Activated CD4-positive, alpha-beta T cell treated with anti-CD3 and anti-CD28 coated beads for 1 hour (primary cell): ENCODE results near the gene RHOB.
"Not testable (repeated sequence)": the region's sequence is repeated elsewhere in the genome, so short reads cannot be mapped to it uniquely, and the experiment has no call there.

Experiments used
- DNase-seq: peaks from one replicate; pipeline ENCODE4 v3.0.0-alpha.2; 2020

Gene RHOB

DNA sequence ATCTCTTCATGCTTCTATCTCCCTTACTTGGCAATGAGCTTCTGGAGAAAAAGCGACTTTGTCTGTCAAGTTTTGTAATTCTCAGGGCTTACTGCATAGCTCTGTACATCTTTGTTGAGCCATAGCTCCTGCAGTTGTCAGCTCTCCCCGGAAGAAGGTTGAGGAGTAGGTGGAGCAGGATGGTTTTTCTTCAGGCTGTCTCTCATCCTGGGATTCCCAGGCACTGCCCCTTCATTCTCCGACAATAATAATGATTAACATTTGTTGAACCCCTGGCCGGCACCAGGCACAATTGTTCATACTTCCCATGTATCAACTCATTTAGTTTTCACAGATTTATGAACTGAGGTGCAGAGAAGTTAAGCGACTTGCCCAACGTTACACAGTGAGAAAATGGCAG lies 23.5 kb upstream of the RHOB start:
- no peak for DNase-seq

DNA sequence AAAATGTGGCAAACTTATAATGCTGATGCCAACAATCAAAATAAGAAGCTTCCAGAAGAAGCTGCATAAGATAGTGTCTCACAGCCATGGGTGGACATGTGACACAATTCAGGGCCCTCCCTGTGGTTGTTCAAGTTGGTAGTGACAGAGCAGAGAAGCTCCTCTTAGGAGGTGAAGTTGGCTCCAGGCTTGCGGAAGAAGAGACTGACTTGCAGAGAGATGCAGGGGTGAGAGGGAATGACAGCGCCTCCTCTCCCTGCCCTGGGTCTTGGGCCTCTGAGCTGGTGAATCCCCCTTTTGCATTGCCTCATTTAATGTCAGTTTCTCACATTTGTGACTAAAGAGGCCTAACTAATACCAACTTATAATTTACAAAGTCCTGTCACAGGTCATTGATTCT lies 23.0 kb upstream of the RHOB start:
- no peak for DNase-seq

DNA sequence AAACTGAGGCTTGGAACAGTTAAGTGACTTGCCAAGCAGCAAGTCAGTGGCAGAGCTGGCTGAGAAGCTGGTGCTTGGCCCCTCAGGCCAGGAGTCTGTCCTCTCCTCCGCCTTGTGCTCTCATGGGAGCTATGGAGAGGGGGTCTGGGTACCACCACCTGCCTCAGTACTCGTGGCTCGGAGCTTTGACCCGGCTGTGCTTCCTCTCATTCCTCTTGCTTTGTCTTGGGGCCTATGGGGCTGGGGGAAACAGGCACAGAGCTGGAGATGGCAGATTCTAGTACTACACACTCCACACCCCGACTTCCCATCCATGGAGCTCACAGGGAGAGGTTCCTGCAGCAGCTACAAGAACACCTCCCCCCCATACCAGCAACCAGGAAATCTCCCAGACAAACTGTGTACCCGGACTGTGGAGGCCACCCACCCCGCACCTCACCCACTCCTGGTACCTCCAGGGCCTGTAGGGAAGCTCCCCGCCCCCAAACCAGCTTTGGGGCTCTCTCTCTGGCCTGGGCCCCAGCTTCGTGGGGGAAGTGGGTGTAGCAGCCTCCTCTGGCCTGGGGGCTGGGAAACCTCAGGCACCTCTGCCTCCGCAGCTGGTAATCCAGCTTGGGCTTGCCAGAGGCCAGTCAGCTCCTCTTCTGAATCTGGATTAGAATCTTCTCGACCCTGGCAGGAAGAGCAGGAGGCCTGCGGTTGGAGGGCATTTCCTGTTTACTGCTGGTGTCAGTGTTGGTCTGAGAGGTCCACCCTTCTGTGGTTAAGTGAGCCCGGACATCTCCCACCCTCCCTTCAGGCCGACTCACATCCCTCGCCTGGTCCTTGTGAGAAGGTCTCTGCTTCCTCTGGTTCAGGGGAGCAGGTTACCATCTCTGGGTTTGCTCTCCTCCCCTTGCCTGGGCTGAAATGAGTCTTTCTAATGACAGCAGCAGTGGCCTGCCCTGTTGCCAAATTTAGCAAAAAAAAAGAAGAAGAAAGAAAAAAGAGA lies 22.3 kb upstream of the RHOB start:
- DNase-seq, result no peak

GRCh38 chr2:20425371-20425881 lies 21.4 kb upstream of the RHOB start:
- DNase-seq, result no peak

DNA sequence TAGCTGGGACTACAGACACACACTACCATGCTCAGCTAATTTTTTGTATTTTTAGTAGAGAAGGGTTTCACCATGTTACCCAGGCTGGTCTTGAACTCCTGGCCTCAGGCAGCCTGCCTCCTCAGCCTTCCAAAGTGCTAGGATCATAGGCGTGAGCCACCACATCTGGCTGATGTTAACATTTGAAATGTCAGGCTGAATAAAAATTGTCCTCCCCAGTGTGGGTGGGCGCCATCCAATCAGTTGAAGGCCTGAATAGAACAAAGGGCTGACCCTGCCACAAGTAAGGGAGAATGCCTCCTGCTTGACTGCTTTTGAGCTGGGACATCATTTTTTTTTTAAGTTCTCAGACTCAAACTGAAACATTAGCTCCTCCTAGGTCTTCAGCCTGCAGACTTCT lies 21.0 kb upstream of the RHOB start:
- DNase-seq, result no peak

DNA sequence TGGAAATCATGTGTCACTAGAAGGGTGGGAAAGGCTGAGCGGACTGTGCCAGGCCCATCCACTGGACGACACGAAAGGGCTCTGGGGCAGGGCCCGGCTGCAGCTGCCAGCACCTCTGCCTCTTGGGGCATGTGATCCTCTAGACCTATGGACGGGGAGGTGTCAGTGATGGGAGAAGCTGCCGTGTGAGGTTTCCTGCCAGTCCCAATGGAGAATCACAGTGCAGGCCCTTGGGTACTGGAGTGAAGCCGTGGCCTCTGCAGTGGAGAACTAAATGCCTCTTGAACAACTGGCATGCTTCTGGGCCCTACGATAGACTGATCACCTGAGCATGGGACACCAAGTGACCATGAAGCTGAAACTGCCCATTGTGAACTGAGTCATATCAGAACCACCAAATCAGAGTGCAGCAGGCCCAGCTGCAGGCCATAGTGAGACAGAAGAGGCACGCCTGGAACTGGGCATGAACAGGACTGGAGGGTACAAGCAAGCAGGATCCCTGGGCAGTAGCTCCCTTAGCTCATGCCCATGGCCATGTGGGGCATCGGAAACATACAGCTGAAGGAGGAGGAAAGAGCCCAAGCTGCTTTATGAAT lies 18.8 kb upstream of the RHOB start:
- DNase-seq, result no peak

DNA sequence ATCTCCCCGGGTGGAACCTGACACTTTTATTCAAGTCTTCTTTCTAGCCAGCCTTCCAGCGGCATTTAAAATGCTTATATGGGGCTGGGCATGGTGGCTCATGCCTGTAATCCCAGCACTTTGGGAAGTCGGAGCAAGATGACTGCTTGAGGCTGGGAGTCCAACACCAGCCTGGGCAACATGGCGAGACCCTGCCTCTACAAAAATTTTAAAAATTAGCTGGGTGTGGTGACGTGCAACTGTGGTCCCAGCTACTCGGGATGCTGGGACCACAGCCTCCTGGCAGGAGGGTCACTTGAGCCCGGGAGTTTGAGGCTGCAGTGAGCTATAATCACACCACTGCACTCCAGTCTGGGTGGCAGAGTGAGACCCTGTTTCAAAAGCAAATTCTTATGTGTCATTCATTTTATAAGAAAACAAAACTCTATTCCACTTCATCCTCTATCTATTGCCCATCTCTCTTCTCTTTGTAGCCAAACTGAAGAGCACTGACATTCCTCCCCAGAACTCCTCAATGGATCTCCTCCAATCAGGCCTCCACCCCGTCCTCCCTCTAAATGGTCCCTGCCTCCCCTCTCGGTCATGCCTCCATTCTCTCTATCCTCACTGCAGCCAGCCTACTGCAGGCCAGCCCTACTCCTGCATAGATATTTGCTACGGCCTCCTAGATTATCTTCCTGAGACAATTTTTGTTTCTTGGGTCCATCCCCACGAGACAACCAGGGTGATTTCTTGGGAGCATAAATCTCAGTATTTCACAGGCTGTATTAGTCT lies 18.0 kb upstream of the RHOB start:
- no peak for DNase-seq

DNA sequence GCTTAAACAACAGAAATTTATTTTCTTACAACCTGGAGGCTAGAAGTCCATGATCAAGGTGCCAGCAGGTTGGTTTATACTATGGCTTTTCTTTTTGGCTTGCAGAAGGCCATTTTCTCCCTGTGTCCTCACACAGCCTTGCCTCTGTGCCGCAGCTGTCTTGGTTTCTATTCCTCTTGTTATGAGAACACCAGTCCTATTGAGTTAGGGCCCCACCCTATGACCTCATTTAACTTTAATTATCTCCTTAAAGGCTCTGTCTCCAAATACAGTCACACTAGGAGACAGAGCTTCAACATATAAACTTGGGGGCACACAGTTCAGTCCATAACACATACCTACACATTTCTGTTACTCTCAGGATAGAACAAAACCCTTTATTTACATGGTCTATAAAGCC lies 17.3 kb upstream of the RHOB start:
- DNase-seq, result no peak

DNA sequence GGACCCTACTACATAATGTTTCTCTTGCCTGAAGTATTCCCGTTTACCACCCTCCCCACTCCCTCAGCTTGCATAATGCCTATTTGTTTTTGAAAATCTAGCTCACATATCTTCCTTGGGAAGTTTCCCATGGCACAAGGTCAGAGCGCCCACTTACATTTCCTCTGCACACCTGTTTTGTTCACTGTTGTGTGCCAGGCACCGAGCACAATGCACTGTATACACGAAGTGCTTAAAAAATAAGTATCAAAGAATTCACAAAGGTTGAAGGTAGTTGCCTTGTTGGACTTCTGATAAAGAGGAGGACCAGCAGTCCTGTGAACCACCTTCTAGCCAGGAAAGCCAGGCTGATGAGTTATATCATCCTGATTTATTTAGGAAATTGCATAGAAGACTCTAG lies 16.8 kb upstream of the RHOB start:
- DNase-seq, result no peak

- DNase-seq, result no peak
These were observed 16.2 kb upstream of the RHOB start for GRCh38 chr2:20430461-20431300.

GRCh38 chr2:20431301-20431698 lies 15.6 kb upstream of the RHOB start:
- no peak for DNase-seq

- DNase-seq, result no peak
These were observed 15.1 kb upstream of the RHOB start for GRCh38 chr2:20431772-20432171.

DNA sequence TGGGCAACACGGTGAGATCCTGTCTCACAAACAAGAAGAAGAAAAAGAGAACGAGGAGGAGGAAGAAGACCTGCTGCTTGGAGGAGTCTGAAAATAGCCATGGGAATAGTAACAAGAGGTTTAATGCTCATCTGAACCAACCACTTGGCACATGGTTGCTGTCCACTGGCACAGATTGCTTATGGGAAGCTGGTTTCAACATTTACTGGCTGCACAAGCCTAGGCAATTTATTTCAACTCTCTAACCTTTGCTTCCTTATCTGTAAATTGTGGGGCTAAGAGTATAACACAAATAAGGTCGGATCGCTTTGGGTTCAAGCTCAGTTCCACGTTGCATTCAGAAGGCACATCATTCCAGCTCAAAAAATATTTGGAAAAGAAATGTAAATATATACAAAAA lies 14.2 kb upstream of the RHOB start:
- DNase-seq, result no peak

DNA sequence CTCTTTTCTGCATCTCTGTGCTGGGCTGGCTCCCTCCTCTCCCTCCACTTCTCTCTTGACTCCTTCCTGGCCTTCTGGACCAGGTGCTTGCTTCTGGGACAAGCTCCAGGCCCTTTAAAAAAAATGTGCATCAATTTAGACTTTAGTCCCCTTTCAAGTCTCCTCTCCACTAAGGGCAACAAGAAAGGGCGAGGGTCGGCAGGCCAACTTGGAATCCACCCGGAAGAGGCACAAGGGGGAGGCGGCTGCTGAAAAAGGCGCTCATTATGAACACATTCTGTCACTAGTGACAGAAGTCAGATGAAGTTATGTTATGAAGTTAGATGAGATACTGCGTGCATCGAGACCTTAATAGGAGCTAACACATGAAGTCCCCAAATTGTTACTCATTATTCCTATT lies 13.6 kb upstream of the RHOB start:
- no peak for DNase-seq

DNA sequence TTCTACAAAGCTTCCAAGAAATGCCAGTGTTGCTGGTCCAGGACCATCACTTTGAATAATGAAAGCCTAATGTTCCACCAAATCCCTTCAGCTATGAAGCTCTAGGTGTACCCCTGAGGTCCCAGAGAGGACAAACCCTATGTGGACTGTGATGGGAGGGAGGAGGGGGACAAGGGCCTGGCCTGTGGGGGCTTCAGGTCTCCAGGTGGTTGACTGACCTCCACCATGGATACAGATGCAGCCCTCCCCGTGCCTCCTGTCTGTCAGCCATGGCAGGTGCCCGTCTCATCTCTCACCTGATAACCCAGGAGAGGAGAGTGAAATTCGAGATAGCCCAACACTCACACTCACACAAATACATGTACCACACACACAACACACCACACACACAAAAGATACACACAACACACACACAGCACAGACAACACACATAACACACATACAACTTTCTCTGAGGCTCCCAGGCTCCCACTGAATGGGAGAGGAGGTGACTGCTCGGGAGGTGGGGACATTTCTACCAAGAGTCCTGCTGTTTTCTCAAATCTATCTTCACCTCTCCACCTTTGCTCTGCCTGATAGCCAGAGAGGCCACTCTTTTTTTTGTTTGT lies 12.8 kb upstream of the RHOB start:
- DNase-seq, result no peak

DNA sequence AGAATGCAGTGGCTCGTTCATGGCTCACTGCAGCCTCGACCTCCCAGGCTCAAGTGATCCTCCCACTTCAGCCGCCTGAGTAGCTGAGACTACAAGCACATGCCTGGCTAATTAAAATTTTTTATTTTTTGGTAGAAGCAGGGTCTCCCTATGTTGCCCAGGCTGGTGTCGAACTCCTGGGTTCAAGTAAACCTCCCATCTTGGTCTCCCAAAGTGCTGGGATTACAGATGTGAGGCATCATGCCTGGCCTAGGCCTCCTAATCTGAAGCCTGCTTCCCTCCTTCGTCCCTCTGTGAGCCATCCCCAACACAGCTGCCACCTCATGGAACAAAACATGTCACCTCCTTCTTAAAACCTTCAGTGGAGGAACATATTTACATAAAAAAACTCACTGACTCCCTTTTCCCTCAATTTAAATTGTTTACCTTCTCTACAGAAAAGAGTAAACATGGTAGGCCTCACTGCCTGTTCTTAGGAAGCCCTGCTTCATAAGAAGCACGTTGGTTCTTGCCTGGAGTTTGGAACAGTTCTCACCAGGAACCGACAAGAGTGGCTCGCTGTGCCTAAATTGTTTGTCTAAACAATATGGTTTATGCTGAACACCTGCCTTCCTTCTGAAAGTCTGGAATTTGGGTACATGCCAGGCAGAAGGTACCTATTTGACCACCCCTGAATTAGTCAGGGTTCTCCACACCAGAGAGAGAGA lies 12.1 kb upstream of the RHOB start:
- DNase-seq, result no peak

DNA sequence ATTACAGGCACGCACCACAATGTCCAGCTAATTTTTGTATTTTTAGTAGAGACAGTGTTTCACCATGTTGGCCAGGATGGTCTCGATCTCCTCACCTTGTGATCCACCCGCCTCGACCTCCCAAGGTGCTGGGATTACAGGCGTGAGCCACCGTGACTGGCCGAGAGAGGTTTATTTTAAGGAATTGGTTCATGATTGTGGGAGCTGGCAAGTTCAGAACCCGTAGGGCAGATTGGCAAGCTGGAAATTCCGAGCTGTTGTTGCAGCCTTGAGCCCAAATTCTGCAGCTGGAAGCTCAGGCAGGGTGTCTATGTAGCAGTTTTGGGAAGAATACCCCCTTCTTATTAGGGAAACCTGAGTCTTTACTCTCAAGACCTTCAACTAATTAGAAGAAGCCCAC lies 11.4 kb upstream of the RHOB start:
- not testable (repeated sequence) for DNase-seq

GRCh38 chr2:20436716-20437470 lies 10.0 kb upstream of the RHOB start:
- no peak for DNase-seq

- no peak for DNase-seq
These were observed 8.3 kb upstream of the RHOB start for GRCh38 chr2:20438334-20439192.

- DNase-seq, result no peak
These were observed 7.7 kb upstream of the RHOB start for GRCh38 chr2:20439193-20439475.
